NCI-H446 (cell line): ENCODE results near the gene GMPPA.
A peak's percentile ranks its signal among the peaks of the same experiment; 100 is the strongest.

Source experiments
- DNase-seq, 2 experiments: peaks; one replicate each; lab custom pipeline; 2025; lab: John Stamatoyannopoulos, UW

Gene GMPPA

GRCh38 chr2:219522111-219523030 is 23.7 kb downstream of the GMPPA start:
- DNase-seq, result no peak

- no peak for DNase-seq
Observed at GRCh38 chr2:219523031-219523671, 24.5 kb downstream of the GMPPA start.

GRCh38 chr2:219524817-219525216 is 26.1 kb downstream of the GMPPA start:
- no peak for DNase-seq

- DNase-seq, result no peak
Observed at GRCh38 chr2:219525533-219526232, 27.0 kb downstream of the GMPPA start.

- DNase-seq, result no peak
Observed at GRCh38 chr2:219526320-219527075, 27.8 kb downstream of the GMPPA start.

- no peak for DNase-seq
Observed at GRCh38 chr2:219527076-219527394, 28.3 kb downstream of the GMPPA start.

- DNase-seq, result no peak
Observed at GRCh38 chr2:219527472-219527871, 28.8 kb downstream of the GMPPA start.

GRCh38 chr2:219530048-219530963 is 31.6 kb downstream of the GMPPA start:
- DNase-seq, result peak; percentile 62 to 91

- no peak for DNase-seq
Observed at GRCh38 chr2:219531639-219532377, 33.1 kb downstream of the GMPPA start.

GRCh38 chr2:219532378-219532649 is 33.6 kb downstream of the GMPPA start:
- no peak for DNase-seq

- DNase-seq, result no peak
Observed at GRCh38 chr2:219533930-219534661, 35.4 kb downstream of the GMPPA start.

GRCh38 chr2:219536425-219536824 is 37.7 kb downstream of the GMPPA start:
- DNase-seq, result no peak

GRCh38 chr2:219536967-219537366 is 38.3 kb downstream of the GMPPA start:
- DNase-seq, result no peak

- no peak for DNase-seq
Observed at GRCh38 chr2:219537657-219538488, 39.2 kb downstream of the GMPPA start.

GRCh38 chr2:219538504-219538951 is 39.8 kb downstream of the GMPPA start:
- peak; percentile 51 to 74 for DNase-seq

- DNase-seq, result no peak
Observed at GRCh38 chr2:219538956-219539788, 40.5 kb downstream of the GMPPA start.

- no peak for DNase-seq
Observed at GRCh38 chr2:219539926-219540678, 41.4 kb downstream of the GMPPA start.
